Measurements from ENCODE around the gene BMF.

DNA sequence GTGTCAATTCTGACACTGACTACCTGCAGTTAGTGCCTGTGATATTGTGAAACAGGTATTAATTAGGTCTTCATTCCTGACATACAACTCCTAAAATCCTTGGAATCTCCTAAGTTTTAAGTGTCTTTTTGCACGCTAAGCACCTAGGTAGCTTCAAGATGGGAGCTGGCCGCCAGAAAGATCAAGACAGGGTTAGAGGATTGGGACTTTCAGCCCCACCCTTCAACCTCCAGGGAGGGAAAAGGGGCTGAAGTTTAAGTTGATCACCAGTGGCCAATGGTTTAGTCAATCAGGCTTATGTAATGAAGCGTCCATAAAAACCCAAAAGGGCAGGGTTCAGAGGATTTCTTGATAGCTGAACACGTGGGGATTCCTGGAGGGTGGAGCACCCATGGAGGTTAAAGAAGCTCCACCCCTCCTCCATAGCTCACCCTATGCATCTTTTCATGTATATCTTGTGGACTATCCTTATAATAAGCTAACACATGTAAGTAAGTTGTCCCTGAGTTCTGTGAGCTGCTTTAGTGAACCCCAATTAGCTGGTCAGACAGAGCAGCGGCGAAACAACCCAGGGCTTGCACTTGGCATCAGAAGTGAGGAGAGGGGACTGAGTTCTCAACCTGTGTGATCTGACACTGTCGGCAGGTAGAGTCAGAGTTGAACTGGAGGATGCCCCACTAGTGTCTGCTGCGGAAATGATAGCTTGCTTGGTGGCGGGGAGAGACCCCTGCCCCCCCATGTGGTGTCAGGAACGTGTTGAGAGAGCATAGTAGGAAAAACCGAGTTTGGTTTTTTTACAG, 56.9 kb downstream of the BMF start:
- TF ChIP-seq, protein P1, sequence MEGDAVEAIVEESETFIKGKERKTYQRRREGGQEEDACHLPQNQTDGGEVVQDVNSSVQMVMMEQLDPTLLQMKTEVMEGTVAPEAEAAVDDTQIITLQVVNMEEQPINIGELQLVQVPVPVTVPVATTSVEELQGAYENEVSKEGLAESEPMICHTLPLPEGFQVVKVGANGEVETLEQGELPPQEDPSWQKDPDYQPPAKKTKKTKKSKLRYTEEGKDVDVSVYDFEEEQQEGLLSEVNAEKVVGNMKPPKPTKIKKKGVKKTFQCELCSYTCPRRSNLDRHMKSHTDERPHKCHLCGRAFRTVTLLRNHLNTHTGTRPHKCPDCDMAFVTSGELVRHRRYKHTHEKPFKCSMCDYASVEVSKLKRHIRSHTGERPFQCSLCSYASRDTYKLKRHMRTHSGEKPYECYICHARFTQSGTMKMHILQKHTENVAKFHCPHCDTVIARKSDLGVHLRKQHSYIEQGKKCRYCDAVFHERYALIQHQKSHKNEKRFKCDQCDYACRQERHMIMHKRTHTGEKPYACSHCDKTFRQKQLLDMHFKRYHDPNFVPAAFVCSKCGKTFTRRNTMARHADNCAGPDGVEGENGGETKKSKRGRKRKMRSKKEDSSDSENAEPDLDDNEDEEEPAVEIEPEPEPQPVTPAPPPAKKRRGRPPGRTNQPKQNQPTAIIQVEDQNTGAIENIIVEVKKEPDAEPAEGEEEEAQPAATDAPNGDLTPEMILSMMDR (IDR thresholded peaks at IDR 0.05; ENCODE audit: low read depth, low read length, missing input control), result no peak
- TF ChIP-seq JUND (IDR thresholded peaks at IDR 0.05) (no peak), EGR1 (IDR thresholded peaks at IDR 0.05; ENCODE audit: low read depth in 2 of 2) (no peak), GABPA (IDR thresholded peaks at IDR 0.05 in 1 of 2, conservative IDR thresholded peaks at IDR 0.05 in 1 of 2) (no peak), RXRA (IDR thresholded peaks at IDR 0.05) (no peak), ATF3 (IDR thresholded peaks at IDR 0.05) (no peak), TAF1 (conservative IDR thresholded peaks at IDR 0.05) (no peak)
- TF ChIP-seq, protein P2, sequence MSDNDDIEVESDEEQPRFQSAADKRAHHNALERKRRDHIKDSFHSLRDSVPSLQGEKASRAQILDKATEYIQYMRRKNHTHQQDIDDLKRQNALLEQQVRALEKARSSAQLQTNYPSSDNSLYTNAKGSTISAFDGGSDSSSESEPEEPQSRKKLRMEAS (IDR thresholded peaks at IDR 0.05), result no peak
- TF ChIP-seq, protein P3, sequence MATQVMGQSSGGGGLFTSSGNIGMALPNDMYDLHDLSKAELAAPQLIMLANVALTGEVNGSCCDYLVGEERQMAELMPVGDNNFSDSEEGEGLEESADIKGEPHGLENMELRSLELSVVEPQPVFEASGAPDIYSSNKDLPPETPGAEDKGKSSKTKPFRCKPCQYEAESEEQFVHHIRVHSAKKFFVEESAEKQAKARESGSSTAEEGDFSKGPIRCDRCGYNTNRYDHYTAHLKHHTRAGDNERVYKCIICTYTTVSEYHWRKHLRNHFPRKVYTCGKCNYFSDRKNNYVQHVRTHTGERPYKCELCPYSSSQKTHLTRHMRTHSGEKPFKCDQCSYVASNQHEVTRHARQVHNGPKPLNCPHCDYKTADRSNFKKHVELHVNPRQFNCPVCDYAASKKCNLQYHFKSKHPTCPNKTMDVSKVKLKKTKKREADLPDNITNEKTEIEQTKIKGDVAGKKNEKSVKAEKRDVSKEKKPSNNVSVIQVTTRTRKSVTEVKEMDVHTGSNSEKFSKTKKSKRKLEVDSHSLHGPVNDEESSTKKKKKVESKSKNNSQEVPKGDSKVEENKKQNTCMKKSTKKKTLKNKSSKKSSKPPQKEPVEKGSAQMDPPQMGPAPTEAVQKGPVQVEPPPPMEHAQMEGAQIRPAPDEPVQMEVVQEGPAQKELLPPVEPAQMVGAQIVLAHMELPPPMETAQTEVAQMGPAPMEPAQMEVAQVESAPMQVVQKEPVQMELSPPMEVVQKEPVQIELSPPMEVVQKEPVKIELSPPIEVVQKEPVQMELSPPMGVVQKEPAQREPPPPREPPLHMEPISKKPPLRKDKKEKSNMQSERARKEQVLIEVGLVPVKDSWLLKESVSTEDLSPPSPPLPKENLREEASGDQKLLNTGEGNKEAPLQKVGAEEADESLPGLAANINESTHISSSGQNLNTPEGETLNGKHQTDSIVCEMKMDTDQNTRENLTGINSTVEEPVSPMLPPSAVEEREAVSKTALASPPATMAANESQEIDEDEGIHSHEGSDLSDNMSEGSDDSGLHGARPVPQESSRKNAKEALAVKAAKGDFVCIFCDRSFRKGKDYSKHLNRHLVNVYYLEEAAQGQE (IDR thresholded peaks at IDR 0.05), result no peak
